Trophoblast cell (in vitro differentiated cells and primary cell): ENCODE data around the gene HYLS1.

ENCODE experiments used
- DNase-seq, 2 donors: peaks; one replicate each; pipeline ENCODE4 v3.0.0-alpha.2; 2016
- H2AFZ ChIP-seq: 2 replicates; pipeline ENCODE4 v1.6.1; 2013; ENCODE audit warnings: low read length, moderate library complexity, mild to moderate bottlenecking; ENCODE audit not compliant: insufficient read depth, poor library complexity
- H2AK5ac ChIP-seq: 2 replicates; pipeline ENCODE4 v1.6.1; 2013; ENCODE audit warnings: mild to moderate bottlenecking, low read length
- H2BK120ac ChIP-seq: 2 replicates; pipeline ENCODE4 v1.6.1; 2013; ENCODE audit warnings: low read length, mild to moderate bottlenecking, moderate library complexity; ENCODE audit not compliant: insufficient read depth, poor library complexity
- H2BK12ac ChIP-seq: 2 replicates; pipeline ENCODE4 v1.6.1; 2013; ENCODE audit warnings: mild to moderate bottlenecking, low read length, moderate library complexity
- H2BK5ac ChIP-seq: 2 replicates; pipeline ENCODE4 v1.6.1; 2013; ENCODE audit warnings: low read length, low read depth, moderate library complexity, mild to moderate bottlenecking; ENCODE audit not compliant: poor library complexity
- H3K14ac ChIP-seq: 2 replicates; pipeline ENCODE4 v1.6.1; 2013; ENCODE audit warnings: mild to moderate bottlenecking, low read length
- H3K18ac ChIP-seq: 2 replicates; pipeline ENCODE4 v1.6.1; 2013; ENCODE audit warnings: mild to moderate bottlenecking, low read length
- H3K23ac ChIP-seq: 2 replicates; pipeline ENCODE4 v1.6.1; 2013; ENCODE audit warnings: low read length
- H3K27ac ChIP-seq: 2 replicates; pipeline ENCODE4 v1.5.1; 2013; ENCODE audit warnings: low read depth, mild to moderate bottlenecking, inconsistent platforms, low read length, moderate library complexity
- H3K27me3 ChIP-seq: 2 replicates; pipeline ENCODE4 v1.6.1; 2013; ENCODE audit warnings: inconsistent platforms, mild to moderate bottlenecking, low read length, moderate library complexity; ENCODE audit not compliant: insufficient read depth
- H3K36me3 ChIP-seq, 2 experiments: 1 replicate in 1 of 2; 2 replicates in 1 of 2; pipeline ENCODE4 v1.6.1; 2013; ENCODE audit warnings: low read length in 2 of 2, mild to moderate bottlenecking in 2 of 2, moderate library complexity in 1 of 2; ENCODE audit not compliant: insufficient read depth in 2 of 2, control insufficient read depth in 1 of 2
- H3K4ac ChIP-seq: 2 replicates; pipeline ENCODE4 v1.6.1; 2013; ENCODE audit warnings: low read depth, mild to moderate bottlenecking, low read length, moderate library complexity
- H3K4me1 ChIP-seq, 2 experiments: 1 replicate in 1 of 2; 2 replicates in 1 of 2; pipeline ENCODE4 v1.6.1; 2013; ENCODE audit warnings: low read length in 2 of 2, mild to moderate bottlenecking in 2 of 2, moderate library complexity in 1 of 2; ENCODE audit not compliant: insufficient read depth in 2 of 2, control insufficient read depth in 1 of 2
- H3K4me2 ChIP-seq: 2 replicates; pipeline ENCODE4 v1.6.1; 2013; ENCODE audit warnings: inconsistent platforms, mild to moderate bottlenecking, low read length, moderate library complexity
- H3K4me3 ChIP-seq: 2 replicates; pipeline ENCODE4 v1.5.1; 2013; ENCODE audit warnings: mild to moderate bottlenecking, low read depth, low read length, inconsistent platforms
- H3K79me1 ChIP-seq: one replicate; pipeline ENCODE4 v1.6.1; 2013; ENCODE audit warnings: low read length
- H3K79me2 ChIP-seq: 2 replicates; pipeline ENCODE4 v1.6.1; 2013; ENCODE audit warnings: low read length, mild to moderate bottlenecking; ENCODE audit not compliant: control insufficient read depth, insufficient read depth, poor library complexity
- H3K9ac ChIP-seq: 2 replicates; pipeline ENCODE4 v1.6.1; 2013; ENCODE audit warnings: mild to moderate bottlenecking, low read length
- H3K9me3 ChIP-seq: 2 replicates; pipeline ENCODE4 v1.6.1; 2013; ENCODE audit warnings: low read depth, mild to moderate bottlenecking, control low read depth, inconsistent platforms, low read length; ENCODE audit not compliant: insufficient read depth
- H4K12ac ChIP-seq: 2 replicates; pipeline ENCODE4 v1.6.1; 2013; ENCODE audit warnings: low read depth, mild to moderate bottlenecking, low read length, moderate library complexity
- H4K8ac ChIP-seq: 2 replicates; pipeline ENCODE4 v1.6.1; 2013; ENCODE audit warnings: low read depth, mild to moderate bottlenecking, low read length, moderate library complexity
- H4K91ac ChIP-seq: one replicate; pipeline ENCODE4 v1.6.1; 2013; ENCODE audit warnings: low read depth, mild to moderate bottlenecking, low read length, moderate library complexity
- WGBS: extraction: QIAGEN DNeasy Blood & Tissue Kit; methylation state at CpG from one replicate; pipeline ENCODE4 v1.1.7; 2013; ENCODE audit warnings: missing lambda C conversion rate; ENCODE audit not compliant: insufficient read length, insufficient coverage; ENCODE audit errors: extremely low coverage; 5-methylcytosine and 5-hydroxymethylcytosine counted together

The HYLS1 gene

GRCh38 chr11:125931116-125931515 is 43.6 kb downstream of the HYLS1 start:
- Histone ChIP-seq H3K4me1 (peaks cover 2 to 3% of the 10 kb centered on the region in 2 experiments), H3K36me3 (no peaks in the 10 kb centered on the region), H3K9me3 (no peaks in the 10 kb centered on the region), H3K79me1 (peaks cover 2% of the 10 kb centered on the region), H3K18ac (no peak overlapping the region), H2AFZ (no peak overlapping the region), H3K27me3 (no peaks in the 10 kb centered on the region), H4K91ac (no peak overlapping the region), H2BK120ac (no peak overlapping the region), H3K27ac (no peak overlapping the region), H3K4me2 (no peak overlapping the region), H3K4ac (no peak overlapping the region), H3K4me3 (no peak overlapping the region), H2BK5ac (no peak overlapping the region), H3K14ac (no peak overlapping the region), H3K9ac (no peak overlapping the region), H2BK12ac (no peak overlapping the region), H3K79me2 (no peaks in the 10 kb centered on the region), H4K8ac (no peak overlapping the region), H3K23ac (no peak overlapping the region), H4K12ac (no peak overlapping the region), H2AK5ac (no peak overlapping the region)
- WGBS: no CpG with 5 or more reads among the region's 3 CpGs
- no peak for DNase-seq

GRCh38 chr11:125931668-125932067 is 44.2 kb downstream of the HYLS1 start:
- no peak overlapping the region for H3K27ac ChIP-seq
- H3K4me3 ChIP-seq: no peak overlapping the region
- H2BK12ac ChIP-seq: no peak overlapping the region
- no peak overlapping the region for H2BK120ac ChIP-seq
- H2AFZ ChIP-seq: no peak overlapping the region
- H4K8ac ChIP-seq: no peak overlapping the region
- no peaks in the 10 kb centered on the region for H3K9me3 ChIP-seq
- no peak for DNase-seq
- H3K27me3 ChIP-seq: no peaks in the 10 kb centered on the region
- H3K14ac ChIP-seq: no peak overlapping the region
- H3K4me2 ChIP-seq: no peak overlapping the region
- no CpG with 5 or more reads among the region's 6 CpGs for WGBS
- H3K79me1 ChIP-seq: peaks cover 1% of the 10 kb centered on the region
- H3K79me2 ChIP-seq: no peaks in the 10 kb centered on the region
- no peak overlapping the region for H4K12ac ChIP-seq
- H2AK5ac ChIP-seq: no peak overlapping the region
- H2BK5ac ChIP-seq: no peak overlapping the region
- H3K23ac ChIP-seq: no peak overlapping the region
- H3K36me3 ChIP-seq: no peaks in the 10 kb centered on the region
- H3K18ac ChIP-seq: no peak overlapping the region
- no peak overlapping the region for H3K4ac ChIP-seq
- no peak overlapping the region for H4K91ac ChIP-seq
- no peak overlapping the region for H3K9ac ChIP-seq
- H3K4me1 ChIP-seq: peaks cover 2 to 3% of the 10 kb centered on the region in 2 experiments

- WGBS: no CpG with 5 or more reads among the region's 9 CpGs
- Histone ChIP-seq H2AK5ac (no peak overlapping the region), H3K18ac (no peak overlapping the region), H3K4me1 (no peaks in the 10 kb centered on the region), H3K27me3 (no peaks in the 10 kb centered on the region), H3K9me3 (no peaks in the 10 kb centered on the region), H3K79me1 (no peaks in the 10 kb centered on the region), H2BK12ac (no peak overlapping the region), H3K9ac (no peak overlapping the region), H3K4me3 (no peak overlapping the region), H4K8ac (no peak overlapping the region), H3K79me2 (no peaks in the 10 kb centered on the region), H3K4me2 (no peak overlapping the region), H2AFZ (no peak overlapping the region), H2BK120ac (no peak overlapping the region), H3K4ac (no peak overlapping the region), H3K36me3 (no peaks in the 10 kb centered on the region), H4K12ac (no peak overlapping the region), H2BK5ac (no peak overlapping the region), H3K14ac (no peak overlapping the region), H4K91ac (no peak overlapping the region), H3K27ac (no peak overlapping the region), H3K23ac (no peak overlapping the region)
- no peak for DNase-seq
Observed at GRCh38 chr11:125932301-125932700, 44.8 kb downstream of the HYLS1 start.

GRCh38 chr11:125933030-125933813 is 45.8 kb downstream of the HYLS1 start:
- H4K91ac ChIP-seq: no peak overlapping the region
- H4K12ac ChIP-seq: no peak overlapping the region
- no peaks in the 10 kb centered on the region for H3K4me1 ChIP-seq
- no peak overlapping the region for H3K4me3 ChIP-seq
- H2BK5ac ChIP-seq: no peak overlapping the region
- H3K18ac ChIP-seq: no peak overlapping the region
- no peak overlapping the region for H3K4ac ChIP-seq
- H3K79me1 ChIP-seq: no peaks in the 10 kb centered on the region
- no peaks in the 10 kb centered on the region for H3K79me2 ChIP-seq
- H3K27me3 ChIP-seq: no peaks in the 10 kb centered on the region
- no peak overlapping the region for H2AK5ac ChIP-seq
- no peak for DNase-seq
- no peak overlapping the region for H3K14ac ChIP-seq
- H3K9ac ChIP-seq: no peak overlapping the region
- H3K4me2 ChIP-seq: no peak overlapping the region
- no peak overlapping the region for H2AFZ ChIP-seq
- H2BK120ac ChIP-seq: no peak overlapping the region
- no peaks in the 10 kb centered on the region for H3K9me3 ChIP-seq
- WGBS: no CpG with 5 or more reads among the region's 12 CpGs
- no peak overlapping the region for H2BK12ac ChIP-seq
- H3K36me3 ChIP-seq: no peaks in the 10 kb centered on the region
- H3K23ac ChIP-seq: no peak overlapping the region
- no peak overlapping the region for H4K8ac ChIP-seq
- no peak overlapping the region for H3K27ac ChIP-seq
